H1 (cell line): Measurements from ENCODE around the gene RBCK1. TPM values are rescaled to one million over a fixed set of nuclear protein-coding genes. Genes with fewer than 3 reads are reported as not detected.

ENCODE experiments used
- CTCF ChIA-PET: fragments of 300-600 bp; sonication (Branson Sonifier 250); formaldehyde crosslinking; loops from one replicate; lab custom pipeline; 2021; ENCODE audit not compliant: partially characterized antibody; lab: Charles Lee
- POLR2A ChIA-PET: fragments of 300-600 bp; sonication (Branson Sonifier 250); formaldehyde crosslinking; loops from one replicate; lab custom pipeline; 2021; ENCODE audit warnings: inconsistent platforms; ENCODE audit not compliant: partially characterized antibody; lab: Charles Lee
- DNase-seq, 2 experiments: peaks; one replicate each; pipeline versions ENCODE4 v3.0.0 to v3.0.0-alpha.2; 2010 to 2022; ENCODE audit warnings: low spot score in 2 of 2, low read depth in 1 of 2, mixed read lengths in 1 of 2
- FAIRE-seq: peaks from 2 replicates; lab custom pipeline; 2011; peaks lifted over from hg19 to GRCh38; lab: Jason Lieb, UNC
- H2AFZ ChIP-seq: 2 replicates; pipeline ENCODE4 v1.8.1; 2012; ENCODE audit warnings: low read length, inconsistent platforms
- H2AK5ac ChIP-seq: 2 replicates; pipeline ENCODE4 v1.6.1; 2013; ENCODE audit warnings: low read depth, low read length
- H2BK120ac ChIP-seq: replicated peaks from 2 replicates; pipeline ENCODE3; 2013; ENCODE audit warnings: low read depth, low read length, inconsistent platforms
- H2BK12ac ChIP-seq: 2 replicates; pipeline ENCODE4 v1.6.1; 2013; ENCODE audit warnings: low read depth, low read length
- H2BK15ac ChIP-seq: 2 replicates; pipeline ENCODE4 v1.6.1; 2013; ENCODE audit warnings: low read length
- H2BK20ac ChIP-seq: 2 replicates; pipeline ENCODE4 v1.6.1; 2013; ENCODE audit warnings: low read length
- H2BK5ac ChIP-seq: 2 replicates; pipeline ENCODE4 v1.6.1; 2013; ENCODE audit warnings: low read depth, low read length
- H3K14ac ChIP-seq: 2 replicates; pipeline ENCODE4 v1.6.1; 2013; ENCODE audit warnings: inconsistent platforms; ENCODE audit not compliant: insufficient read length
- H3K18ac ChIP-seq: 2 replicates; pipeline ENCODE4 v1.6.1; 2013; ENCODE audit warnings: low read length; ENCODE audit errors: extremely low read depth
- H3K23ac ChIP-seq: 2 replicates; pipeline ENCODE4 v1.6.1; 2013; ENCODE audit warnings: inconsistent platforms; ENCODE audit not compliant: insufficient read length
- H3K23me2 ChIP-seq: 2 replicates; pipeline ENCODE4 v1.6.1; 2013; ENCODE audit warnings: low read depth, low read length
- H3K27ac ChIP-seq: 2 replicates; pipeline ENCODE4 v1.6.1; 2011; ENCODE audit warnings: low read depth, low read length, inconsistent platforms
- H3K27me3 ChIP-seq, 4 experiments: replicated peaks in 1 of 4; 1 replicate in 1 of 4; 2 replicates in 3 of 4; pipeline versions ENCODE4 v1.6.1 to v1.8.1; 2011 to 2013; ENCODE audit warnings: low read length in 3 of 4, mild to moderate bottlenecking in 3 of 4, inconsistent platforms in 2 of 4, mixed read lengths in 2 of 4, moderate library complexity in 1 of 4; ENCODE audit not compliant: control insufficient read depth in 3 of 4, insufficient read depth in 3 of 4; ENCODE audit errors: extremely low read depth in 1 of 4
- H3K36me3 ChIP-seq, 4 experiments: 2 replicates each; pipeline versions ENCODE4 v1.6.1 to v1.8.1; 2011 to 2013; ENCODE audit warnings: mild to moderate bottlenecking in 4 of 4, low read length in 3 of 4, moderate library complexity in 2 of 4, control low read depth in 1 of 4, inconsistent platforms in 1 of 4; ENCODE audit not compliant: insufficient read depth in 4 of 4, control insufficient read depth in 2 of 4
- H3K4ac ChIP-seq: replicated peaks from 2 replicates; pipeline ENCODE3; 2013; ENCODE audit warnings: low read length, low read depth, mixed read lengths, inconsistent platforms; ENCODE audit not compliant: insufficient read length
- H3K4me1 ChIP-seq, 4 experiments: replicated peaks in 1 of 4; 1 replicate in 1 of 4; 2 replicates in 3 of 4; pipeline versions ENCODE4 v1.6.1 to v1.8.1; 2011 to 2013; ENCODE audit warnings: low read length in 3 of 4, inconsistent platforms in 2 of 4, mixed read lengths in 1 of 4; ENCODE audit not compliant: insufficient read depth in 4 of 4, control insufficient read depth in 3 of 4
- H3K4me2 ChIP-seq, 2 experiments: 2 replicates each; pipeline versions ENCODE4 v1.6.1 to v1.8.1; 2011 to 2013; ENCODE audit warnings: low read depth in 2 of 2, low read length in 2 of 2, control low read depth in 1 of 2, inconsistent platforms in 1 of 2, mild to moderate bottlenecking in 1 of 2; ENCODE audit not compliant: insufficient read depth in 1 of 2
- H3K4me3 ChIP-seq, 4 experiments: fragments of 200-600, 300-600 bp in 1 of 4; sonication (generic), shearing (Covaris generic), sonication (Bioruptor Twin) in 1 of 4; 2 replicates each; pipeline versions ENCODE4 v1.5.1 to v1.8.1; 2011 to 2016; ENCODE audit warnings: low read length in 4 of 4, low read depth in 3 of 4, control low read depth in 2 of 4, inconsistent platforms in 2 of 4, mild to moderate bottlenecking in 2 of 4, mixed read lengths in 1 of 4, moderate library complexity in 1 of 4; ENCODE audit not compliant: insufficient read depth in 2 of 4; ENCODE audit errors: extremely low read depth in 1 of 4
- H3K56ac ChIP-seq: replicated peaks from 2 replicates; pipeline ENCODE3; 2013; ENCODE audit warnings: low read depth, mild to moderate bottlenecking, mixed read lengths, low read length, inconsistent platforms; ENCODE audit not compliant: insufficient read length
- H3K79me1 ChIP-seq: 2 replicates; pipeline ENCODE4 v1.6.1; 2013; ENCODE audit warnings: low read depth, low read length, control low read depth
- H3K79me2 ChIP-seq, 2 experiments: 2 replicates each; pipeline versions ENCODE4 v1.6.1 to v1.8.1; 2012 to 2013; ENCODE audit warnings: low read length in 2 of 2, mild to moderate bottlenecking in 2 of 2, inconsistent platforms in 1 of 2; ENCODE audit not compliant: insufficient read depth in 2 of 2, control insufficient read depth in 1 of 2
- H3K9ac ChIP-seq, 4 experiments: replicated peaks in 1 of 4; 1 replicate in 1 of 4; 2 replicates in 3 of 4; pipeline versions ENCODE4 v1.6.1 to v1.8.1; 2011 to 2013; ENCODE audit warnings: low read depth in 3 of 4, low read length in 3 of 4, control low read depth in 2 of 4, mild to moderate bottlenecking in 2 of 4, moderate library complexity in 2 of 4, inconsistent platforms in 1 of 4; ENCODE audit errors: extremely low read depth in 1 of 4
- H3K9me3 ChIP-seq, 2 experiments: 2 replicates each; pipeline versions ENCODE4 v1.6.1 to v1.8.1; 2012 to 2013; ENCODE audit warnings: mild to moderate bottlenecking in 2 of 2, moderate library complexity in 2 of 2, control low read depth in 1 of 2, inconsistent platforms in 1 of 2, low read depth in 1 of 2, low read length in 1 of 2, mixed read lengths in 1 of 2; ENCODE audit not compliant: insufficient read depth in 2 of 2
- H4K20me1 ChIP-seq, 2 experiments: replicated peaks in 1 of 2; 2 replicates each; pipeline versions ENCODE3 to v1.8.1; 2011 to 2013; ENCODE audit warnings: inconsistent platforms in 2 of 2, low read length in 2 of 2, mild to moderate bottlenecking in 1 of 2; ENCODE audit not compliant: insufficient read depth in 2 of 2, control insufficient read depth in 1 of 2
- H4K5ac ChIP-seq: 2 replicates; pipeline ENCODE4 v1.6.1; 2013; ENCODE audit warnings: low read length, low read depth, mixed read lengths, inconsistent platforms; ENCODE audit not compliant: insufficient read length
- H4K8ac ChIP-seq: 2 replicates; pipeline ENCODE4 v1.8.0; 2013; ENCODE audit warnings: mild to moderate bottlenecking, moderate library complexity, low read length, inconsistent platforms; ENCODE audit not compliant: insufficient read depth; ENCODE audit errors: extremely low read depth
- H4K91ac ChIP-seq: replicated peaks from 2 replicates; pipeline ENCODE3; 2013; ENCODE audit warnings: low read length, mixed read lengths, inconsistent platforms; ENCODE audit not compliant: insufficient read length
- BACH1 ChIP-seq: IDR thresholded peaks from 2 replicates; pipeline ENCODE4 v1.6.1; 2012; ENCODE audit warnings: low read length, improper control_type of control experiment
- CTCF ChIP-seq, 3 experiments: IDR thresholded peaks; 1 replicate in 2 of 3; 2 replicates in 1 of 3; pipeline versions ENCODE4 v1.5.1 to v1.6.1; 2011; ENCODE audit warnings: low read length in 3 of 3, mild to moderate bottlenecking in 3 of 3, inconsistent platforms in 2 of 3, low read depth in 1 of 3, moderate library complexity in 1 of 3; ENCODE audit not compliant: insufficient read depth in 1 of 3; ENCODE audit errors: control extremely low read depth in 1 of 3
- RAD21 ChIP-seq, 2 experiments: IDR thresholded peaks in 1 of 2; conservative IDR thresholded peaks in 1 of 2; 2 replicates each; pipeline ENCODE4 v1.6.1; 2011; ENCODE audit warnings: low read depth in 2 of 2, low read length in 2 of 2, improper control_type of control experiment in 1 of 2, inconsistent platforms in 1 of 2, mild to moderate bottlenecking in 1 of 2, moderate library complexity in 1 of 2
- RNF2 ChIP-seq: fragments of 200-900, 300-1000 bp; sonication (generic); IDR thresholded peaks from 2 replicates; pipeline ENCODE4 v1.7.1; 2016; ENCODE audit warnings: borderline replicate concordance, low read depth, mild to moderate bottlenecking, antibody characterized with exemption, low read length; ENCODE audit not compliant: poor library complexity, severe bottlenecking; ENCODE audit errors: missing control alignments
- SP4 ChIP-seq: IDR thresholded peaks from 2 replicates; pipeline ENCODE4 v1.6.1; 2012; ENCODE audit warnings: low read length, inconsistent platforms
- WGBS, 2 experiments: shearing (Covaris generic) in 1 of 2; methylation state at CpG; one replicate each; pipeline versions ENCODE4 v1.1.6 to v1.1.7; 2013 to 2015; ENCODE audit warnings: low lambda C conversion rate in 2 of 2, mixed read lengths in 2 of 2, inconsistent platforms in 1 of 2, low coverage in 1 of 2, missing lambda C conversion rate in 1 of 2; ENCODE audit not compliant: insufficient replicate concordance in 2 of 2, insufficient coverage in 1 of 2, insufficient read length in 1 of 2; ENCODE audit errors: extremely low coverage in 1 of 2, missing lambda C conversion rate in 1 of 2; 5-methylcytosine and 5-hydroxymethylcytosine counted together
- polyA plus RNA-seq, 7 experiments: library from polyadenylated mRNA; depleted of rRNA in 3 of 7; stranded (reverse) in 5 of 7; unstranded in 2 of 7; fragments of >200 nt in 5 of 7; fragments of 200-250 nt in 2 of 7; gene quantifications; 1 replicate in 5 of 7; 2 replicates in 1 of 7; 4 replicates in 1 of 7; pipeline versions ENCODE4 v1.2.1 to v1.2.3, GENCODE V29; 2011 to 2013; ENCODE audit warnings: missing spikeins in 2 of 7, mixed read lengths in 2 of 7
- total RNA-seq: library from RNA; stranded (reverse); fragmentation: NEBNext Ultra II Directional; extraction: Animal tissue kit (Norgen Biotek cat#: 25700); gene quantifications from 2 replicates; pipeline ENCODE4 v1.2.1, GENCODE V29; 2021

RBCK1 gene
- total and polyA plus RNA-seq, 2 of the 8 experiments (the other 6 are each of a cell fraction or from before 2014, with no cell fraction given), result 43.1 to 54.7 TPM

GRCh38 chr20:428658-429200 lies 20.6 kb downstream of the RBCK1 start:
- Histone ChIP-seq H3K27ac (no peak overlapping the region), H2BK20ac (no peak overlapping the region), H3K9me3 (no peaks in the 10 kb centered on the region), H3K27me3 (peaks cover 0 to 4% (median 0%) of the 10 kb centered on the region in 4 experiments; a peak in 2 of 7 replicates), H3K79me2 (no peaks in the 10 kb centered on the region), H3K23ac (no peak overlapping the region), H3K23me2 (no peaks in the 10 kb centered on the region), H4K91ac (no peak overlapping the region), H3K79me1 (no peaks in the 10 kb centered on the region), H2BK120ac (no peak overlapping the region), H3K36me3 (peaks cover 0 to 19% (median 6%) of the 10 kb centered on the region in 4 experiments; a peak in 6 of 8 replicates), H4K5ac (no peak overlapping the region), H3K4me3 (no peak overlapping the region), H4K8ac (peak overlapping the region; percentile 16; the same call in 1 of the 2 replicates), H2BK15ac (no peak overlapping the region), H3K56ac (no peak overlapping the region), H2AK5ac (no peak overlapping the region), H2BK12ac (no peak overlapping the region), H3K4me2 (no peak overlapping the region; a peak in 1 of 4 replicates), H2BK5ac (no peak overlapping the region), H4K20me1 (peaks cover 14 to 29% of the 10 kb centered on the region in 2 experiments), H3K9ac (no peak overlapping the region), H3K4ac (no peak overlapping the region), H3K14ac (no peak overlapping the region), H3K4me1 (peaks cover 0 to 3% (median 0%) of the 10 kb centered on the region in 4 experiments; a peak in 4 of 7 replicates), H3K18ac (no peak overlapping the region), H2AFZ (no peak overlapping the region)
- FAIRE-seq (no peak), DNase-seq (no peak)
- TF ChIP-seq RAD21 (IDR thresholded peaks at IDR 0.05 in 1 of 2, conservative IDR thresholded peaks at IDR 0.05 in 1 of 2; ENCODE audit: low read depth in 2 of 2, low read length in 2 of 2), result peak; percentile 30 to 39; a peak in 2 of 4 replicates
- TF ChIP-seq CTCF (IDR thresholded peaks at IDR 0.05; ENCODE audit: control extremely low read depth in 1 of 3, insufficient read depth in 1 of 3, low read depth in 1 of 3, low read length in 3 of 3), result peak; percentile 27 to 62 (median 50); a peak in 3 of 4 replicates
- TF ChIP-seq RNF2, result no peak
- TF ChIP-seq SP4, result no peak
- no peak for TF ChIP-seq BACH1
- 86% methylated on average over 14 of the region's 14 CpGs; no CpG with 5 or more reads in 1 of the 2 experiments for whole genome bisulfite sequencing, 2 experiments
- CTCF ChIA-PET, result interaction anchor here (1.4 to 2.1 kb wide), 6 partner anchors 15 to 217 kb away, joined by 3 to 6 read pairs (median 6); partner anchors contain the start of gene TRIB3
- POLR2A ChIA-PET, result interaction anchor here (0.6 to 1.8 kb wide), 8 partner anchors 21 to 100 kb away, joined by 3 to 7 read pairs (median 3); no protein-coding TSS in a partner anchor
